GM19324 (cell line): ENCODE data around the gene ABCG5.

ENCODE experiments used
- ATAC-seq: cut with Tn5 transposase; IDR thresholded peaks from one replicate; pipeline ENCODE4 v1.9.1; 2021; ENCODE audit warnings: mild to moderate bottlenecking, moderate library complexity; ENCODE audit not compliant: unreplicated experiment, low FRiP score

Gene ABCG5

GRCh38 chr2:43845181-43845580, 6.5 kb upstream of the ABCG5 start:
- no peak for ATAC-seq

DNA sequence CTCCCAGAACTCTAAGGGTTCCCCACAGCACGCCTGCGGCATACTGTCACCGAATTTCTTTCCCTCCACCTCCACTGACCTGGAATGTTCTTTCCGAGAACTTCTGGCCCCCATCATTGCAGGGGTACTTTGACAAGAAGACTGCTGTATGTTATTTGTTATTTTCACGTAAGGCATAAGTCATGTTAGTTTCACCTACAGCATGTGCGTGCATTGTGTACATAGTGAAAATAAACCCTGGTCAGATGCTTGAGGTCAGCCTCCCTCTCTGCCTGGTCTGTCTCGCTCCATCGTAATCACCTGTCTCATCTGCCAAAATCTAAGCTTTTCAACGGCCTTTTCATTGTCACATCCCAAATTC, 4.2 kb upstream of the ABCG5 start:
- ATAC-seq: no peak

DNA sequence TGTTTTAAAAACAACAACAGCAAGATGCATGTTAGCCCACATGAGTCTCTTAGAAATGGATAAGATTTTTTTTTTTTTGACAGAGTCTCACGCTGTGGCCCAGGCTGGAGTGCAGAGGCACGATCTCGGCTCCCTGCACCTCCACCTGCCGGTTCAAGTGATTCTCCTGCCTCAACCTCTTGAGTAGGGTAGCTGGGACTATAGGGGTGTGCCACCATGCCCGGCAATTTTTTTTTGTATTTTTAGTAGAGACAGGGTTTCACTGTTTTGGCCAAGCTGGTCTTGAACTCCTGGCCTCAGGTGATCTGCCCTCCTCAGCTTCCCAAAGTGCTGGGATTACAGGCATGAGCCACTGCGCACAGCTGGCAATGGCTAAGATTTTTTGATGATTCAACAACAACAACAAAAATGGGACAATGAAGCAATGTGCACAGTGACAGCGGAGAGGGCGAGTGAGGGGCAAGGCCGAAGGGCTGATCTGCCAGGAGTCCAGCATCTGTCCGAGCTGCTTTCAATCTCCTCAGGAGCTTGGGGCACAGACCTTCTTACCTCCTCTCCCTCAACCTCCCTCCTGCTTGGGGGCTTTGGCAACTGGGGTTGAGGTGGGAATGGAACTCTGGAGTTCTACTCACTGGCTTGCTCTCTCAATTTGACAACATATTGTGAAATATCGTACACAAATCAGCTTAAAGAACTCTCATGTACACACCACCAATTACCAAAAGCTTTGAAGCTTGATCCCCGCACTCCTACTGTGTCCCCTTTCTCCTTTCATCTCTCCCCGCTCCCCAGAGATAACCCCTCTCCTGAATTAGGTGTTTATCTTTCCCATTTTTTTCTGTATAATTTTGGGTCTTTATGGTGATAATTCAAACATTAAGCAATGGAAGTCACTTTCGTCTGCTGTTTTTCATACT, 3.6 kb upstream of the ABCG5 start:
- ATAC-seq: no peak

DNA sequence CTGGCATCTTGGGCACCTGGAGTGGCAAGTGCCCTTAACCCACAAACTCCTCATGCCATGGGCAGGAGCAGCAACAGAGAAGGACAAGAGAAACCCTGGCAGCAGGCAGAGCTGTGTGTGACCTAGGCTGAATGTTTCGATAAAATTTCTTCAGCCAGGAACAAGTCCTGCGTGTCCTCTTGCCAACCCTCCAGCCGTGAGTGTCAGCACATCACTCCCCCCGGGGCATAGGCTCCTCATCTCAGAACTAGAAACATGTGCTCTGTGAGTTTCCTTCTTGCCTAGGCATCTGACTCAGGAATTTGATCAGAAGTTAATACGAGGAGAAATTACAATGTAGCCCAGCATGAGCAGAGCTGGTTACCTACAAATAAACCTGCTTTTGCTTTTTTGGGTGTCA, 2.3 kb upstream of the ABCG5 start:
- no peak for ATAC-seq

DNA sequence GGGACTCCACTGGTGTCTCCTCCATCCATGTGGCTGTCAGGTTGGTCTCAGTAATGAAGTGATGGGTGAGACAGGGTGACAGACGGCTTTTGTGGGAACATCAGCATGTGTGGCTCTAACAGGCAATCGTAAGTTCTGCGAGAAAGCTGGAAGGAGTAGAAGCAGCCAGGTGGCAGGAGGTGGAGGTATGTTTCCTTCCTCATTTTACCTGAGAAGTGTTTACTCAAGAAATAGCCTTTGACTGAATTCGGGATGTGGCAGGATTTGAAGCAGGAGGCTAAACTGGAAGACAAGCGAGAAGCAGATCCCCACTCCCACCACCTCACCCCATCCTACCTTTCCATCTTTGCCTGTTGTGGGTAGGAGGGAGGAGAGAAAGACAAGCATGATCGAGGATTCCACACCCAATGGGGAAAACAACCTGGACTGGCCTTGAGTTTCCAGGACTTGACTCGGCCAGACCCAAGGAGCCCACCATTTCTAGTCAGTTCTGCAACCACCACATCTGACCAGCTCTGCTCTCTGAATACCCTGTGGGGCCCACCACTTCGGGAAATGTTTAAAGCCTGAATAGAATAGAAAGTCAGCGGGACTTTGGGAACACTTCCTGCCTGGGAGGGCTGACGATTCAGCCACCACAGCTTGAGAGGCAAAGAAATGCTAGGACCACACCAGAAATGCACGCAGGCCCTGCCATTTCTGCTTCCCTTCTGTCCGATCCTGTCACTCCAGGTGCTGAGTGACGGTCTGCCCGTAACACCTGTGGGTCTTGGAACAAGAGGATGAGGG, 1.3 kb upstream of the ABCG5 start:
- ATAC-seq: no peak

- ATAC-seq: no peak
These were observed 644 bp downstream of the ABCG5 start for GRCh38 chr2:43837831-43838559.

GRCh38 chr2:43837033-43837432, 1.6 kb downstream of the ABCG5 start:
- ATAC-seq: no peak

- no peak for ATAC-seq
These were observed 6.2 kb downstream of the ABCG5 start for GRCh38 chr2:43832457-43832856.

- ATAC-seq: no peak
These were observed 6.9 kb downstream of the ABCG5 start for GRCh38 chr2:43831543-43832294.

GRCh38 chr2:43826305-43827250, 12.1 kb downstream of the ABCG5 start:
- no peak for ATAC-seq

DNA sequence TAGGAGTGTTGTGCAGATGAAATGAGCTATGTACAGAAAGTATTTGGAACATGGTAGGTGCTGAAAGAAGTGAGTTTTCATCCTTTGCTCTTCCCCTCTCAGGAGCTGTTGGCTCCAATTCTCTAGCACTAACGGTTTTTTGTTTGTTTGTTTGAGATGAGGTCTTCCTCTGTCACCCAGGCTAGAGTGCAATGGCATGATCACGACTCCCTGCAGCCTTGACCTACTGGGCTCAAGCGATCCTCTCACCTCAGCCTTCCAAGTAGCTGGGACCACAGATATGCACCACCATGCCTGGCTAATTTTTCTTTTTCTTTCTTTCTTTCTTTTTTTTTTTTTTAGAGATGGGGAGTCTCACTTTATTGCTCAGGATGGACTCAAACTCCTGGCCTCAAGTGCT, 12.8 kb downstream of the ABCG5 start:
- ATAC-seq: no peak

- ATAC-seq: no peak
These were observed 13.6 kb downstream of the ABCG5 start for GRCh38 chr2:43824951-43825493.

DNA sequence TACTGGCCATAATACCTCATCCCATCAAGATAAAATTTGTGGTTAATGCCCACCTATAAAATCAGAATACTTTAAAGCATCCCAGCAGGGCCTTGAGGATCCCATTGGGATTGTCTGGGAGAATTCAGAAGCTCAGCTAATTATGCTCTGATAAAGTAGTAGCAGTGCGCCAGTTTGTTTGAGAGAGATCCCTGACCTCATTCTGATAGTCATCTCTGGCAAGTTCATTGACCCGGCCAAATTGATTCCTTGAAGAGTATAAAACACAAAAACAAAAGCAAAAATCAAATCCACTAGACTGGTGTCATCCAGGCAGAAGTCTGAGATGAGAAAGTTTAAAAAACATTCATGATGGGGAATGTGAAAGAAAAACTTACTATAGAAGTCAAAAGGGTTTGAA, 14.1 kb downstream of the ABCG5 start:
- no peak for ATAC-seq

DNA sequence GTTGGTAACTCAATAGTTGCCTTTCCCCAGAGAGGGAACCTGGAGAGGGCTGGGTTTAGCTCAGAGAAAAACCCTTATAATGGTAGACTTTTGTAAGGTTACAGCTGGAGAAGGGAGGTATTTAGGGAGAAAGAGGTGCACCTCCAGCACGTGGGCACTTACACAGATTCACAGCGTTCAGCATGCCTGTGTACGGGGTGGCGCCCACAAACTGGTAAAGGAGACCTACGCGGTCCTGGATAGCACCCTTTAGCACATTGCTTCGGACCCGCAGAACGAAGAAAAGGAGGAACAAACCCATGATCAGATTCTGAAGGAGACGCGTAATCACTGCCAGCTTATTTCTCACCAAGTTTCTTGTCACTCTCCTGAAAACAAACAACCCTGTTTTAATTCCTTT, 14.9 kb downstream of the ABCG5 start:
- no peak for ATAC-seq

DNA sequence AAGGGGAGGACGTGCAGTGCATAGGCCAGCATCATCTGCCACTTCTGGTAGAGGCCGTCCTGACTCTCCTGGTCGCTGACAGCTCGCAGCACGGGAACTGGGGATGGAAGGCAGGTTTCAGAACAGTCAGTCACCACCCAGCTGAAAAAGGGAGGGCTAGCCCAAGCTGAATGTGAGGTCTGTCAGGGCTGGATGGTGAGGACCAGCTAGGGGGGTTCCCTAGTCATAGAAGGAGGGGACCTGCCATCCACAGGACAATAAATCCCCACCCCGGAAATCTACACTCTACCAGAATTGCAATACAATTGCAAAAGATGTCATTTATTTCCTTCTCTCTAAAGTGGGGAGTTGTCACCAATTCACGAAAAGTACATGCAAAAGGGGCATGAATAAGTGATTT, 15.8 kb downstream of the ABCG5 start:
- no peak for ATAC-seq

- no peak for ATAC-seq
These were observed 19.0 kb downstream of the ABCG5 start for GRCh38 chr2:43819491-43820163.

DNA sequence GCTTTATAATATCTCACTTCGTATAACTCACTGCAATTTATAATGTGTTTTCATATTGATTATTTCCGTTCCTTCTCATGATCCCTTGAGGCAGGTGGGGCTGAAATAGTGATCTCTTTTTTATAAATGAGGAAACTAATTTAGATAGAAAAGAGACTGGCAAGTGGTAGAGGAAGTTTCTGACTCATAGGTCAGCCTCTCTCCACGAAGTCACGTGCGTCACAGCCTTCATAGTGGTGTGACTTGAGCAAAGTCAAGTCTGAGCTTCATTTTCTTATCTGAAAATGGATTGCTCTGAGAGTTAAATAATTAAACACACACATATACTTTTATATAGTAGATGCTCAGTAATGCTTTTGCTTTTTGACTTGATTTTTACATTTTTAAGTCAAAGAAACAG, 19.9 kb downstream of the ABCG5 start:
- no peak for ATAC-seq

- ATAC-seq: no peak
These were observed 23.9 kb downstream of the ABCG5 start for GRCh38 chr2:43814711-43815110.

DNA sequence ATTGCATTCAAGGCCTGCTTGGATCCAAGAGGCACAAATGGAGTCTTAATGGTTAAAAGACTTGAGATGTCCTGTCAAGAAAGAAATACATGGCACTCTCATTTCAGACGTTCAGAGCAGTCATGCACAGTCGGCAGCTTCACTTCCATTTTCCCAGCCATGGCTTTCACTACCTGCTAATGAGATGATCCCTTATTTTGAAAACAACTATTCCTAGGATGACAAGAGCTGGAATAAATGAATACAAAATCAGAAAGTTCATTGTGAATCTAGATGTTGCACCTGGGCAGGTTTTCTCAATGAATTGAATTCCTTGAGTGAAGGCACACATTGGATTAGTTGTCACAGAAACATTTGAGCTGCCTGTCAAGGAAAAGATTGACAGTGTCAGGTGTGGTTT, 25.7 kb downstream of the ABCG5 start:
- no peak for ATAC-seq
